ENCODE measurements around the gene FANCB. TPM values are rescaled to one million over a fixed set of nuclear protein-coding genes. Genes with fewer than 3 reads are reported as not detected.

Gene FANCB
- total and polyA plus RNA-seq, 2 of the 8 experiments (the other 6 are each of a cell fraction or from before 2014, with no cell fraction given): 1.9 to 13.8 TPM

- Histone ChIP-seq H3K9me3 (ENCODE audit: insufficient read depth in 2 of 2, low read depth in 1 of 2, low read length in 1 of 2) (no peaks in the 10 kb centered on the region), H4K20me1 (replicated peaks in 1 of 2; ENCODE audit: control insufficient read depth in 1 of 2, insufficient read depth in 2 of 2, low read length in 2 of 2) (no peaks in the 10 kb centered on the region), H2BK5ac (ENCODE audit: low read depth, low read length) (no peak overlapping the region), H3K4me2 (ENCODE audit: insufficient read depth in 1 of 2, low read depth in 2 of 2, low read length in 2 of 2) (no peak overlapping the region), H3K79me1 (ENCODE audit: low read depth, low read length) (no peaks in the 10 kb centered on the region), H4K5ac (ENCODE audit: insufficient read length, low read depth, low read length) (no peak overlapping the region), H4K91ac (replicated peaks; ENCODE audit: insufficient read length, low read length) (no peak overlapping the region), H3K23me2 (ENCODE audit: low read depth, low read length) (no peaks in the 10 kb centered on the region), H3K4ac (replicated peaks; ENCODE audit: insufficient read length, low read depth, low read length) (no peak overlapping the region), H2AFZ (ENCODE audit: low read length) (no peak overlapping the region), H3K14ac (ENCODE audit: insufficient read length) (no peak overlapping the region), H3K79me2 (ENCODE audit: control insufficient read depth in 1 of 2, insufficient read depth in 2 of 2, low read length in 2 of 2) (no peaks in the 10 kb centered on the region), H3K18ac (ENCODE audit: extremely low read depth, low read length) (no peak overlapping the region), H3K36me3 (ENCODE audit: control insufficient read depth in 2 of 4, insufficient read depth in 4 of 4, low read length in 3 of 4) (peaks cover 0 to 5% (median 0%) of the 10 kb centered on the region in 4 experiments; a peak in 2 of 8 replicates), H2BK12ac (ENCODE audit: low read depth, low read length) (no peak overlapping the region), H2BK15ac (ENCODE audit: low read length) (no peak overlapping the region), H2BK120ac (replicated peaks; ENCODE audit: low read depth, low read length) (no peak overlapping the region), H3K27ac (ENCODE audit: low read depth, low read length) (no peak overlapping the region), H3K9ac (replicated peaks in 1 of 4; ENCODE audit: extremely low read depth in 1 of 4, low read depth in 3 of 4, low read length in 3 of 4) (no peak overlapping the region), H3K23ac (ENCODE audit: insufficient read length) (no peak overlapping the region), H3K4me3 (ENCODE audit: extremely low read depth in 1 of 4, insufficient read depth in 2 of 4, low read depth in 3 of 4, low read length in 4 of 4) (no peak overlapping the region), H3K56ac (replicated peaks; ENCODE audit: insufficient read length, low read depth, low read length) (no peak overlapping the region), H2BK20ac (ENCODE audit: low read length) (no peak overlapping the region), H3K27me3 (replicated peaks in 1 of 4; ENCODE audit: control insufficient read depth in 3 of 4, extremely low read depth in 1 of 4, insufficient read depth in 3 of 4, low read length in 3 of 4) (no peaks in the 10 kb centered on the region), H2AK5ac (ENCODE audit: low read depth, low read length) (no peak overlapping the region), H4K8ac (ENCODE audit: extremely low read depth, insufficient read depth, low read length) (no peak overlapping the region), H3K4me1 (replicated peaks in 1 of 4; ENCODE audit: control insufficient read depth in 3 of 4, insufficient read depth in 4 of 4, low read length in 3 of 4) (no peaks in the 10 kb centered on the region)
- POLR2A ChIA-PET (ENCODE audit: partially characterized antibody): no interaction called here
- CTCF ChIA-PET (ENCODE audit: partially characterized antibody): no interaction called here
- FAIRE-seq (no peak), DNase-seq (ENCODE audit: low read depth in 1 of 2, low spot score in 2 of 2) (no peak)
- WGBS, 2 experiments (ENCODE audit: extremely low coverage in 1 of 2, insufficient coverage in 1 of 2, insufficient read length in 1 of 2, insufficient replicate concordance in 2 of 2, low coverage in 1 of 2, low lambda C conversion rate in 2 of 2, missing lambda C conversion rate in 1 of 2): 94% methylated on average over 5 of the region's 6 CpGs; no CpG with 5 or more reads in 1 of the 2 experiments
- TF ChIP-seq MAX (IDR thresholded peaks at IDR 0.05) (no peak), PHF8 (conservative IDR thresholded peaks at IDR 0.05; ENCODE audit: low read depth, low read length) (no peak), E2F6 (IDR thresholded peaks at IDR 0.05) (no peak), ATF3 (IDR thresholded peaks at IDR 0.05; ENCODE audit: insufficient read depth, low read depth, low read length) (no peak)
Measured at GRCh38 chrX:14922437-14922836, 49.6 kb upstream of the FANCB start.

Measured in H1 (cell line).